GM12892 (cell line): ENCODE measurements around the gene ANKRD13D.

Experiments used
- POLR2A ChIP-seq: IDR thresholded peaks from 2 replicates; pipeline ENCODE4 v1.6.1; 2011; ENCODE audit warnings: low read depth, low read length, control low read depth
- POLR2AphosphoS5 ChIP-seq: IDR thresholded peaks from 2 replicates; pipeline ENCODE4 v1.6.1; 2011; ENCODE audit warnings: low read depth, low read length, control low read depth

- TF ChIP-seq POLR2AphosphoS5, result 0 out of 2 replicates have a peak, but pooled peaks have one; percentile 7
- no peak for TF ChIP-seq POLR2A
Observed at GRCh38 chr11:67279589-67280340, 9.3 kb upstream of the ANKRD13D start.
